Stimulated activated CD4-positive, alpha-beta T cell treated with anti-CD3 and anti-CD28 coated beads, Interleukin-2, amount 100 ng/mL, for 24 hours (primary cell): ENCODE measurements around the gene HEPHL1.
"Not testable (repeated sequence)": the region's sequence is repeated elsewhere in the genome, so short reads cannot be mapped to it uniquely, and the experiment has no call there.

Source experiments
- DNase-seq, 2 donors: peaks; one replicate each; pipeline ENCODE4 v3.0.0-alpha.2; 2020

HEPHL1 gene

GRCh38 chr11:94020777-94021481 is at the start of gene HEPHL1:
HEPHL1 (plus strand) TSS chr11:94021354; CDS start chr11:94021369, 15 bp downstream.
- DNase-seq = no peak

DNA sequence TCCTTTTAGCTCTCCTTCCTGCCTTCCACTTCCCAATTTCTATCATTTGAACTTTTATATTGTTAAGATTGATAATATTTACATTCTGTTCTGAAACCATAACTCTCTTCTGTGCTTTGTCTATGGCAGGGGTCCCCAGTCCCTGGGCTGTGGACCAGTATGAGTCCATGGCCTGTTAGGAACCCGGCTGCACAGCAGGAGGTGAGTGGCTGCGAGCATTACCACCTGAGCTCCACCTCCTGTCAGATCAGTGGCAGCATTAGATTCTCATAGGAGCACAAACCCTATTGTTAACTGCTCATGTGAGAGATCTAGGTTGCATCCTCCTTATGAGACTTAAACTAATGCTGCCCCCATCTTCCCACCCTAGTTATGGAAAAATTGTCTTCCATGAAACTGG is 48.4 kb upstream of the HEPHL1 start:
- no peak for DNase-seq

GRCh38 chr11:93973322-93974051 is 47.7 kb upstream of the HEPHL1 start:
- DNase-seq = not testable (repeated sequence)

- DNase-seq = no peak
Measured at GRCh38 chr11:93974759-93975158, 46.4 kb upstream of the HEPHL1 start.

DNA sequence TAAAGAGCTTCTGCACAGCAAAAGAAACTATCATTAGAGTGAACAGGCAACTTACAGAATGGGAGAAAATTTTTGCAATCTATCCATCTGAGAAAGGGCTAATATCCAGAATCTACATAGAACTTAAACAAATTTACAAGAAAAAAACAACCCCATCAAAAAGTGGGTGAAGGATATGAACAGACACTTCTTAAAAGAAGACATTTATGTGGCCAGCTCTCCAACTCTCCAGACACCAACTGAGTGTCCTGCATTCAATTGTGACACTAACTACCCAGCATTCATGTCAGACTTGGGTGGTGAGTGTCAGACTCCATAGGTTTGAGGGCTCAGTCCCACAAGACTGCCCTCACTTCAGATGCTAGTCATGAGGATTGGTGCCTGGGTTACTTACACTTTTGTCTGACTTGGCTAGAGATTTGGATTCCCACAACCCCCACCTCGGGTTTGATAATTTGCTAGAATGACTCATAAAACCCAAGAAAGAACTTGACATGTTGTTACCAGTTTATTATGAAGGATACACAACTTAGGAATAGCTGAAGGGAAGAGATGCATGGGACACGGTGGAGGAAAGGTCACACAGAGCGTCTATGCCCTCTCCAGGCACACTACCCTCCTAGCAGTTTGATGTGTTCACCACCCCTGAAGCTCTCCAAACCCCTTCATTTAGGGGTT is 44.4 kb upstream of the HEPHL1 start:
- DNase-seq = not testable (repeated sequence)

DNA sequence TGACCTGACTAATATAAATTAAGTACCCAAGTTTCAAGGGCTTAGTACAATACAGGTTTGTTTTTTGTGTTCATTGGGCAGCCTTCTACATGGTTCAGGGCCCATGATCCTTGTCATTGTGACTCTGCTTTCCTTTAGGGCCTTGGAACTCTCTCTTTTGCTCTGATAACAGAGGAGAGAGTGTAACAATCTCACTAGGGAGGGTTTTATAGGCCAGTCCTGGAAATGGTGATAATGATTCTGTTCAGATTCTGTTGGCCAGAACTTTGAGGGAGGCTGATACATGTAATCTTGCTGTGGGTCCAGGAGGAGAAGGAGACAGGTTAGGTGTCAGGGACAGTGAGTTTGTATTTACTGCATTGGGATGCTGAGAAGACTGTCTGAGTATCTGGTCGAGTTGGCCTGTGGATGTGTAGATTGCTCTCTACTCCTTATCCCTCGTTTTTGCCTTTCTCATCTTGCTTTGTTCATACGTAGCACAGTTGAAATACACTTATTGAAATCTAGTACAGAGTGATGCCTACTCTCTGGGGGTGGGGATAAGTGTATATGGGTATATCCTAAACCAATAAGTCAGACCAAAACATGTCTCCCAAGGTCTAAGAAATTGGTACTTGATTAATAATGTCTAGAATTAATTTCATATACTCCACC is 37.5 kb upstream of the HEPHL1 start:
- no peak for DNase-seq

- DNase-seq = no peak
Measured at GRCh38 chr11:93984196-93984567, 37.0 kb upstream of the HEPHL1 start.

DNA sequence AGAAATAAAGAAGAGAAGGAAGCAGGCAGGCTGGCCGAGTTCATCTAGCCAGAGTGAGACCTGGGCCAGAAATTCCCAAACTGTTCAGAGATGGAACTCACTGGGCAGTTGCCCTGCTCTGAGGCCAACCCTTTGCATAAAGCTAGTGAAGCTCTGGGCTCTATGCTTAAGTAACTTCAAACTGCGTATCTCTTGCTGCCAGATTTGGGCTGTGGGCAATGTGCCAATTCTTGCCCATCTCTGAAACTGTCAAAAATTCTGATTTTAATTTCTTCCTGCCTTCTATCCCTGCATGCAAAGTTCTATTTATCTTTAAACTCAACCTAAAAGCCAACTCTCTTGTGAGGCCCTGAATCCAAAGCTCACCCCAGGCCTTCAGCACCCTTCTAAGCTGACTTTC is 36.2 kb upstream of the HEPHL1 start:
- no peak for DNase-seq

GRCh38 chr11:93986716-93987115 is 34.4 kb upstream of the HEPHL1 start:
- DNase-seq = no peak

DNA sequence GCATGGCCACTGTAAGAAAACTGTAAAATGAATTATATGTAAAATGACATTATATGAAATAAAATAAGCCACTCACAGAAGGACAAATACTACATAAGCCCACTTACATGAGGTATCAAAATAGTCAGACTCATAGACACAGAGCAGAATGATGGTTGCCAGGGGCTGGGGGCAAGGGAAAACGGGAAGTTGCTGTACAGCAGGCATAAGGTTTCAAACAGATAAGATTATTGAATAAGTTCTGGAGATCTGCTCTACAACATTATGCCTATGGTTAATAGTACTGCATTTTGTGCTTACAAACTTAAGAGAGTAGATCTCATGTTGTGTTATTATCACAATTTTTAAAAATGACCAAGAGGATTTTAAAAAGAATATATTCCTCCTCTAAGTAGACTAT is 32.7 kb upstream of the HEPHL1 start:
- DNase-seq = no peak

GRCh38 chr11:93988912-93989311 is 32.2 kb upstream of the HEPHL1 start:
- DNase-seq = no peak

DNA sequence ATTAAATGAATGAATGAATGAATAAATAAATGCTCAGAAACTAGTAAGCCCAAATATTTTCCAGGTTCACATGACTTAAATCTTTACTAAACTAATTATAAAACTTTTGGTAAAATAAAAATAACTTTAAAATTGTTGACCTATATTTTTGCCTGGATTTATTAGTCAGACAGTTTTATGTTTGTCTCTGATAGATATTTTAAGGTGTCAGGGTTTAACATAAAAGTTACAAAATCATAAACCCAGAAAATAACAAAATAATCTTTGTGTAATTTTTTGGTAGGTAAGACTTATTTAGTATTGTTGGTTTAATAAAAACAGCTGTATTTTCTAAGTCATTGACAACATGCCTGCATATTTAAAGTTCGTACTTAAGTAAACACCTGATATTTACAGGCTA is 27.4 kb upstream of the HEPHL1 start:
- DNase-seq = no peak

DNA sequence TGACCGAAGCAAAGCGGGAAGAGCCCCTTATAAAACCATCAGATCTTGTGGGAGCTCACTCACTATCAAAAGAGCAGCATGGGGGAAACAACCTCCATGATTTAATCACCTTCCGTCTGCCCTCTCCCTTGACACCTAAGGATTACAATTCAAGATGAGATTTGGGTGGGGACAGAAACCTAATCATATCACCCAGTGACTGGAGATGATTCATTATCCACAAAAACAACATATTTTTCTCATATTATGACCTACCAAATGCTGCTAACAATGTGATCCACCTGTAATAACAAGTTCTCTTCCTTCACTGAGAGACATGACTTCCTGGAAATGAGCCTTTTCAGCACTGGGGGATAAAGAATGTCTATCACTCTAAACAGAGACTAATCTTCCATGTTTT is 23.4 kb upstream of the HEPHL1 start:
- no peak for DNase-seq

DNA sequence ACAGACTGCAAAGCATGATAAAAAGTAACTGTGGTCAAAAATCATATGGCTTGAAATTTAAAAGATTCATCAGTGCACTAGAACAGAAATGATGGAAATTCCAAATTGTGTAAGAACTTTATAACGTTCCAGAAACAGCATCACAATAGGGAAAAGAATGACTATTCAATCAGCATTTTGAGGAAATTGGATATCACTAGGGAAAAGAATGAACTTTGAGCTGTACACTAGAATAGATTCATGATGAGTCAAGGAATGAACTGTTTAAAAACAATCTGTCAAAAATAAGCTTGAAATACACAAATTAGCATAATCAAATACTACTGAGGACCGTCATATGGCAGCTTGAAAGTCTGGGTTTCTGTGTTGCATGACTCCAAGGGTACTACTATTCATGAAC is 20.5 kb upstream of the HEPHL1 start:
- no peak for DNase-seq

DNA sequence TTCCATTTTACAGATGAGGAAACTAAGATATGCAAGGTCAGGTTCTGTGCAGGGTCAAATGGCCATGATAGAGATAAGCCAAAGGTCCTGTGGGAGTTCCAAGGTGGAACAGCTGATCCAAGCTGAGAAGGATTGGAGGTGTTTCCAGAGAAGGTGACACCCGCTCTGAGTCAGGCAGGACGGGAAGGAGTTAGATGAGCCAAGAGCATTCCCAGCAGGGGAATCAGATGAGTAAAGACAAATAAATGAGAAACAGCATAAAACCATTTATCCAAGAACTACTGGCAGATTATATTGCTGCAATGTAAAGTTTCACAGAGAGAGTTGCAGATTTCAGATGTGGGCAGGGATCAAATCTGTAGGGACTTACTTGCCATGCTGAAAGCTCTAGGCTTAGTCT is 18.9 kb upstream of the HEPHL1 start:
- no peak for DNase-seq

GRCh38 chr11:94007426-94007825 is 13.7 kb upstream of the HEPHL1 start:
- no peak for DNase-seq

DNA sequence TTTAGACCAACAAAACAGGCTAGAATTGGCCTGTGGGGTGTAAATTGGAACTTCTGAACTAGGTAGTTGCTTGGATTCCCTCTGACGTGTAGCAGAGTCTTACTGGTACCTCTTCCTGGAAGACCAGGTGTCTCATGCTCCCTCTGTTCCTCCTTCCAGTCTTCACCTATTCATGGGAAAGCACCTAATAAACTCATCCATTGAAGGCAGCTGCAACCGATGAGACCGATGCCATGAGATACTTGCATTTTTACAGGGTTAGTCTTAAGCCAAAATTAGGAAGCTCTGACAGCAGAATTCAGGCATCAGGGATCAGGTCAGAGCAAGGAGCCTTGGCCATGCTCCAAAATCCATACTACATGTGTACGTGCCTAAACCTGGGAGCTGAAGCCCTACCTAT is 13.2 kb upstream of the HEPHL1 start:
- DNase-seq = no peak

DNA sequence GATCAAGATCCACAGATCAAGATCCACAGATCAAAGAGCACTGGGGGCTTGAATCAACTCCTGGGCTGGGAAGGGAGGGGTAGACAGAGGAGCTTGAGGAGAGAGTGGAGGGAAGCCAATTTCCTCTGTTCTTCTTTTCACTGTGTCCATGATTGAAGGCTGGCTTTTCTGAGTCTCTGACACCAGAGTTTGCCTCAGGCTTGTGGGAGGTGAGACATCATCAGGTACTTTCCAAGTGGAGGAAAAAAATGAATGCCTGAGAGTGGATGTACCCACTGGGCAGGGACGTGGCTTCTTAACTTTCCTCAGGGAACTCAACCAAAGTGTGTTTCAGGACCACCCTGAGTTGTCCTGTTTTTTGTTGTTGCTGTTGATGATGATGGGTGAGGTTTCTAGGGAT is 11.0 kb upstream of the HEPHL1 start:
- DNase-seq = no peak

- no peak for DNase-seq
Measured at GRCh38 chr11:94011478-94011877, 9.7 kb upstream of the HEPHL1 start.

DNA sequence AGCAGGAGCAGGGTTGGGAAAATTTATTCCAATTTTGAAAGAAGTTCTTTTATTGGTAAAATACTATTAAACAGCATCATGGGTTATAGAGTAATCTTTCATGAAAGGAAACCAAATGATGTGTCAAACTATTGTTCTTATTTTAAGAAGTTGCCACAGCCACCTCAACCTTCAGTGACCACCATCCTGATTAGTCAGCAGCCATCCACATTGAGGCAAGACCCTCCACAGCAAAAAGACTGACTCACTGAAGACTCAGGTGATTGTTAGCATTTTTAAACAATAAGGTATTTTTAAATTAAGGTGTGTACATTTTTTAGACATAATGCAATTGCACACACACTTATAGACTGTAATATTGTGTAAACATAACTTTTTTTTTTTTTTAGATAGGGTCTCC is 3.7 kb upstream of the HEPHL1 start:
- no peak for DNase-seq

DNA sequence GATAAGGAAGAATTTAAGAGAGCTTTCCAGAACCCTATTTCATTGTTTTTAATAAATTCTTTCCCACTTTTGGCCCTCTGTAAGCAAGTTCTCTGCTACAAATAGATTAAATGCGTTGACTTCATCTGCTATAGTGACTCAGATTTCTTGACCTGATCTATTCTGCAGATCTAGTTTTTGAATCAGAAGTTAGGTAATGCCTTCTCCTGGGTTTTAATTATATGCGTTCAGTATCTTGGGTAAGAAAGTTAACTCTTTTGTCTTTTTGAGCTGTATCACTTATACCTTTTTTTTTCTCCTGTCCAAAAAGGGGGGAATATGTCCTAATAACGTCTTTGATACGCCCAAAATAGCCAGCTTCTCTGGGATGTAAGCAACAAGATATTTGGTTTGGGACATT is 2.4 kb upstream of the HEPHL1 start:
- DNase-seq = no peak

GRCh38 chr11:94023856-94024255 is 2.7 kb downstream of the HEPHL1 start:
- DNase-seq = no peak

- DNase-seq = no peak
Measured at GRCh38 chr11:94024547-94024946, 3.4 kb downstream of the HEPHL1 start.
